GM23338 (cell line): Measurements from ENCODE around the gene RNF41. TPM values are rescaled to one million over a fixed set of nuclear protein-coding genes. Genes with fewer than 3 reads are reported as not detected.

Experiments
- ATAC-seq: fragments of 200-7000 bp; cut with Tn5 transposase; 3 replicates; pipeline ENCODE4 v1.9.1; 2020
- DNase-seq: peaks from one replicate; pipeline ENCODE4 v3.0.0-alpha.2; 2015; ENCODE audit warnings: low spot score
- H2AFZ ChIP-seq: fragments of 200-600 bp; sonication (generic); 2 replicates; pipeline ENCODE4 v1.8.0; 2016; ENCODE audit warnings: antibody characterized with exemption, mild to moderate bottlenecking, moderate library complexity
- H3F3A ChIP-seq: fragments of 200-600 bp; sonication (generic); replicated peaks from 2 replicates; pipeline ENCODE4 v1.8.0; 2017; ENCODE audit warnings: antibody characterized with exemption, mixed run types, low read depth
- H3K27ac ChIP-seq: fragments of 200-600 bp; sonication (generic); 2 replicates; pipeline ENCODE4 v1.6.1; 2016; ENCODE audit warnings: low read depth
- H3K27me3 ChIP-seq: fragments of 200-600 bp; sonication (generic); 2 replicates; pipeline ENCODE4 v1.8.0; 2016; ENCODE audit warnings: mild to moderate bottlenecking, mixed run types, moderate library complexity; ENCODE audit not compliant: insufficient read depth
- H3K36me3 ChIP-seq: fragments of 200-600 bp; sonication (generic); 2 replicates; pipeline ENCODE4 v1.8.0; 2016; ENCODE audit warnings: mild to moderate bottlenecking; ENCODE audit not compliant: insufficient read depth
- H3K4me1 ChIP-seq: fragments of 200-600 bp; sonication (generic); 2 replicates; pipeline ENCODE4 v1.8.0; 2016; ENCODE audit warnings: mild to moderate bottlenecking, moderate library complexity; ENCODE audit not compliant: insufficient read depth
- H3K4me2 ChIP-seq: fragments of 200-600 bp; sonication (generic); 2 replicates; pipeline ENCODE4 v1.7.1; 2017; ENCODE audit warnings: mixed run types
- H3K4me3 ChIP-seq: fragments of 200-600 bp; sonication (generic); 2 replicates; pipeline ENCODE4 v1.6.1; 2016; ENCODE audit warnings: mixed run types
- H3K79me2 ChIP-seq: fragments of 200-600 bp; sonication (generic); replicated peaks from 2 replicates; pipeline ENCODE4 v1.8.0; 2017; ENCODE audit warnings: mild to moderate bottlenecking; ENCODE audit not compliant: insufficient read depth
- H3K9me2 ChIP-seq: fragments of 200-600 bp; sonication (generic); 2 replicates; pipeline ENCODE4 v1.8.0; 2017; ENCODE audit not compliant: insufficient read depth
- H4K20me1 ChIP-seq: fragments of 200-600 bp; sonication (generic); replicated peaks from 2 replicates; pipeline ENCODE4 v1.8.0; 2017; ENCODE audit warnings: mild to moderate bottlenecking; ENCODE audit not compliant: insufficient read depth
- H3K27ac Mint-ChIP-seq: 2 replicates; pipeline ENCODE4 v1.8.0; 2020; ENCODE audit warnings: inconsistent platforms, mild to moderate bottlenecking, moderate library complexity, mixed read lengths
- H3K27me3 Mint-ChIP-seq: 3 replicates; pipeline ENCODE4 v1.8.0; 2022; ENCODE audit warnings: low read depth, mild to moderate bottlenecking, moderate library complexity, mixed read lengths, inconsistent platforms; ENCODE audit not compliant: insufficient read depth, poor library complexity
- H3K36me3 Mint-ChIP-seq: 3 replicates; pipeline ENCODE4 v1.8.0; 2021; ENCODE audit warnings: low read depth, mild to moderate bottlenecking, inconsistent platforms, moderate library complexity, mixed read lengths
- H3K4me1 Mint-ChIP-seq: 3 replicates; pipeline ENCODE4 v1.8.0; 2020; ENCODE audit warnings: mild to moderate bottlenecking, inconsistent platforms, mixed read lengths
- H3K4me3 Mint-ChIP-seq: 3 replicates; pipeline ENCODE4 v1.8.0; 2021; ENCODE audit warnings: moderate library complexity, mild to moderate bottlenecking, inconsistent platforms, mixed read lengths
- H3K9me3 Mint-ChIP-seq: 3 replicates; pipeline ENCODE4 v1.8.0; 2020; ENCODE audit warnings: moderate library complexity, mild to moderate bottlenecking, inconsistent platforms, mixed read lengths
- CREB1 ChIP-seq: fragments of 250-450 bp; sonication (Bioruptor Pico); IDR thresholded peaks from 2 replicates; pipeline ENCODE4 v1.5.0; 2020; ENCODE audit warnings: low read depth, mild to moderate bottlenecking, moderate library complexity
- EZH2phosphoT487 ChIP-seq: fragments of 200-600 bp; sonication (generic); IDR thresholded peaks from one replicate; pipeline ENCODE4 v1.8.1; 2018; ENCODE audit warnings: antibody characterized with exemption; ENCODE audit not compliant: unreplicated experiment
- POLR2AphosphoS5 ChIP-seq: IDR thresholded peaks from 2 replicates; pipeline ENCODE4 v1.6.1; 2016; ENCODE audit warnings: antibody characterized with exemption, low read depth
- long read RNA-seq: library from polyadenylated mRNA; unstranded; transcript quantifications from one replicate; pipeline ENCODE4 v2.0.0, GENCODE V29; 2020; ENCODE audit not compliant: unreplicated experiment
- polyA plus RNA-seq: library from polyadenylated mRNA; unstranded; fragments of >200 nt; fragmentation: Nextera tagmentation; extraction: Ambion mirVana; gene quantifications from 2 replicates; pipeline ENCODE4 v1.2.1, GENCODE V29; 2016
- total RNA-seq: library from RNA; depleted of rRNA; stranded (reverse); fragments of >200 nt; shearing (Covaris generic); gene quantifications from 2 replicates; pipeline ENCODE4 v1.2.3, GENCODE V29; 2014; rRNA removed
- TF ChIP-seq, protein P1 (sequence below): fragments of 250-450 bp; sonication (Bioruptor Pico); IDR thresholded peaks from 2 replicates; pipeline ENCODE4 v1.5.0; 2020; ENCODE audit warnings: mild to moderate bottlenecking, moderate library complexity
- TF ChIP-seq, protein P2 (sequence below): IDR thresholded peaks from 2 replicates; pipeline ENCODE4 v1.6.1; 2016; ENCODE audit warnings: antibody characterized with exemption
- TF ChIP-seq, protein P3 (sequence below): IDR thresholded peaks from one replicate; pipeline ENCODE4 v1.6.1; 2018; ENCODE audit warnings: antibody characterized with exemption; ENCODE audit not compliant: unreplicated experiment

RNF41 gene
- total RNA-seq (68.2 and 77.1 TPM in 2 replicates), polyA plus RNA-seq (14.8 and 15.3 TPM in 2 replicates)
- long read RNA-seq, full-length matches to known transcripts, result 27 of 39 reads
- long read RNA-seq, partial matches to known transcripts, result 4 of 39 reads
- long read RNA-seq, other reads (novel, unspliced or antisense), result 8 of 39 reads

DNA sequence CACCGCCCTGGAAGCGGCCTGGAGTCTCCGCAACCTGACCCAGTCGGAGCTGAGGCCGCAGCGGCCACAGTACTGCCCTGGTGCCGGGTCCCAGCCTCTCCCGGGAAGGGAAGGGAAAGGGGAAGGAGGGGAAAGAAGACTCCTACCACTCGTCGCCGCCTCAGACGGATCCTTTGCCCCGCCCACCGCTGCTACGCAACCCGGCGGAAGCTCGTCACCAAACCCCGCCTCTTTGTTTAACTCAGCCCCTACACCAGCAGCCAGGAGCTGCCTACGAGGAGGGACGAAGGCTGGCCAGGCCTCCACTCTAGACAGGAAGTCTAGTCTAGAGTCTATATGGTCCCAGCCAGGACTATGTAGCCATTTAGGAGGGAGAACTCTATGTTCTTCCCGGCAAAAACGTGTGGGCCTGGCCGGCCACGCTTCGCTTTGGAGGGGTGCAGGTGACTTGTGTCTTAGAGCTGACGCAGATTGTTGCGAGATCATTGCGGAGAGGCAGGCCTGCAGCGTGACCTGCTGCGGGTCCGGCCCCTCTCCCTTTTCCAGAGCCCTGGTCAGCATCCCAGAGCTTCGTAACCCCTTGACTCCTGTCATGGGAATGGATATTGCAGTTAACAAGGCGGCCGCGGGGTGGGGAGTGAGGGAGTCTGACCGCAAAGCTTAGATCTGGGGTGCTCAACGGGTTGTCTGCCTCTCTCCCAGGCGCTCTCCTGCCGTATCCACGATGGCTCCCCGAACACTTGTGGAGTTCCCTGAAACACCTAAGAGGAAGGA, at the start of gene RNF41:
TSS of gene RNF41 (minus strand) at position 166 of the 774 bp plus-strand sequence. CDS start 7,875 bp downstream, outside the sequence.
- Histone ChIP-seq H4K20me1 (peaks cover 6% of the 10 kb centered on the region), H3K9me2 (no peaks in the 10 kb centered on the region), H3K79me2 (peaks cover 38% of the 10 kb centered on the region), H3K4me2 (peak within 1 kb of the TSS; percentile 90), H3K4me3 (peak within 1 kb of the TSS; percentile 74), H2AFZ (peak within 1 kb of the TSS; percentile 23; the same call in 1 of the 2 replicates), H3K27me3 (no peaks in the 10 kb centered on the region), H3K4me1 (peaks cover 30% of the 10 kb centered on the region), H3K27ac (peak within 1 kb of the TSS; percentile 98), H3K36me3 (0 out of 2 replicates have a peak, but pooled peaks cover 2% of the 10 kb centered on the region), H3F3A (peaks cover 20% of the 10 kb centered on the region; the same call in 1 of the 2 replicates)
- Mint-ChIP-seq H3K4me3 (peak within 1 kb of the TSS; percentile 93), H3K4me1 (peaks cover 34% of the 10 kb centered on the region), H3K36me3 (peaks cover 23% of the 10 kb centered on the region), H3K27ac (peak within 1 kb of the TSS; percentile 99), H3K9me3 (peaks cover 3% of the 10 kb centered on the region; the same call in 1 of the 3 replicates), H3K27me3 (peaks cover 5% of the 10 kb centered on the region)
- peak; percentile 99 for DNase-seq
- peak; percentile 74 for ATAC-seq
- TF ChIP-seq, protein P1, sequence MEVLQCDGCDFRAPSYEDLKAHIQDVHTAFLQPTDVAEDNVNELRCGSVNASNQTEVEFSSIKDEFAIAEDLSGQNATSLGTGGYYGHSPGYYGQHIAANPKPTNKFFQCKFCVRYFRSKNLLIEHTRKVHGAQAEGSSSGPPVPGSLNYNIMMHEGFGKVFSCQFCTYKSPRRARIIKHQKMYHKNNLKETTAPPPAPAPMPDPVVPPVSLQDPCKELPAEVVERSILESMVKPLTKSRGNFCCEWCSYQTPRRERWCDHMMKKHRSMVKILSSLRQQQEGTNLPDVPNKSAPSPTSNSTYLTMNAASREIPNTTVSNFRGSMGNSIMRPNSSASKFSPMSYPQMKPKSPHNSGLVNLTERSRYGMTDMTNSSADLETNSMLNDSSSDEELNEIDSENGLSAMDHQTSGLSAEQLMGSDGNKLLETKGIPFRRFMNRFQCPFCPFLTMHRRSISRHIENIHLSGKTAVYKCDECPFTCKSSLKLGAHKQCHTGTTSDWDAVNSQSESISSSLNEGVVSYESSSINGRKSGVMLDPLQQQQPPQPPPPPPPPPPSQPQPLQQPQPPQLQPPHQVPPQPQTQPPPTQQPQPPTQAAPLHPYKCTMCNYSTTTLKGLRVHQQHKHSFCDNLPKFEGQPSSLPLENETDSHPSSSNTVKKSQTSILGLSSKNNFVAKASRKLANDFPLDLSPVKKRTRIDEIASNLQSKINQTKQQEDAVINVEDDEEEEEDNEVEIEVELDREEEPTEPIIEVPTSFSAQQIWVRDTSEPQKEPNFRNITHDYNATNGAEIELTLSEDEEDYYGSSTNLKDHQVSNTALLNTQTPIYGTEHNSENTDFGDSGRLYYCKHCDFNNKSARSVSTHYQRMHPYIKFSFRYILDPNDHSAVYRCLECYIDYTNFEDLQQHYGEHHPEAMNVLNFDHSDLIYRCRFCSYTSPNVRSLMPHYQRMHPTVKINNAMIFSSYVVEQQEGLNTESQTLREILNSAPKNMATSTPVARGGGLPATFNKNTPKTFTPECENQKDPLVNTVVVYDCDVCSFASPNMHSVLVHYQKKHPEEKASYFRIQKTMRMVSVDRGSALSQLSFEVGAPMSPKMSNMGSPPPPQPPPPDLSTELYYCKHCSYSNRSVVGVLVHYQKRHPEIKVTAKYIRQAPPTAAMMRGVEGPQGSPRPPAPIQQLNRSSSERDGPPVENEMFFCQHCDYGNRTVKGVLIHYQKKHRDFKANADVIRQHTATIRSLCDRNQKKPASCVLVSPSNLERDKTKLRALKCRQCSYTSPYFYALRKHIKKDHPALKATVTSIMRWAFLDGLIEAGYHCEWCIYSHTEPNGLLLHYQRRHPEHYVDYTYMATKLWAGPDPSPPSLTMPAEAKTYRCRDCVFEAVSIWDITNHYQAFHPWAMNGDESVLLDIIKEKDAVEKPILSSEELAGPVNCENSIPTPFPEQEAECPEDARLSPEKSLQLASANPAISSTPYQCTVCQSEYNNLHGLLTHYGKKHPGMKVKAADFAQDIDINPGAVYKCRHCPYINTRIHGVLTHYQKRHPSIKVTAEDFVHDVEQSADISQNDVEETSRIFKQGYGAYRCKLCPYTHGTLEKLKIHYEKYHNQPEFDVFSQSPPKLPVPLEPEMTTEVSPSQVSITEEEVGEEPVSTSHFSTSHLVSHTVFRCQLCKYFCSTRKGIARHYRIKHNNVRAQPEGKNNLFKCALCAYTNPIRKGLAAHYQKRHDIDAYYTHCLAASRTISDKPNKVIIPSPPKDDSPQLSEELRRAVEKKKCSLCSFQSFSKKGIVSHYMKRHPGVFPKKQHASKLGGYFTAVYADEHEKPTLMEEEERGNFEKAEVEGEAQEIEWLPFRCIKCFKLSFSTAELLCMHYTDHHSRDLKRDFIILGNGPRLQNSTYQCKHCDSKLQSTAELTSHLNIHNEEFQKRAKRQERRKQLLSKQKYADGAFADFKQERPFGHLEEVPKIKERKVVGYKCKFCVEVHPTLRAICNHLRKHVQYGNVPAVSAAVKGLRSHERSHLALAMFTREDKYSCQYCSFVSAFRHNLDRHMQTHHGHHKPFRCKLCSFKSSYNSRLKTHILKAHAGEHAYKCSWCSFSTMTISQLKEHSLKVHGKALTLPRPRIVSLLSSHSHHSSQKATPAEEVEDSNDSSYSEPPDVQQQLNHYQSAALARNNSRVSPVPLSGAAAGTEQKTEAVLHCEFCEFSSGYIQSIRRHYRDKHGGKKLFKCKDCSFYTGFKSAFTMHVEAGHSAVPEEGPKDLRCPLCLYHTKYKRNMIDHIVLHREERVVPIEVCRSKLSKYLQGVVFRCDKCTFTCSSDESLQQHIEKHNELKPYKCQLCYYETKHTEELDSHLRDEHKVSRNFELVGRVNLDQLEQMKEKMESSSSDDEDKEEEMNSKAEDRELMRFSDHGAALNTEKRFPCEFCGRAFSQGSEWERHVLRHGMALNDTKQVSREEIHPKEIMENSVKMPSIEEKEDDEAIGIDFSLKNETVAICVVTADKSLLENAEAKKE (CRISPR knock-in tag), result no peak
- TF ChIP-seq CREB1, result peak; percentile 87
- TF ChIP-seq, protein P2, sequence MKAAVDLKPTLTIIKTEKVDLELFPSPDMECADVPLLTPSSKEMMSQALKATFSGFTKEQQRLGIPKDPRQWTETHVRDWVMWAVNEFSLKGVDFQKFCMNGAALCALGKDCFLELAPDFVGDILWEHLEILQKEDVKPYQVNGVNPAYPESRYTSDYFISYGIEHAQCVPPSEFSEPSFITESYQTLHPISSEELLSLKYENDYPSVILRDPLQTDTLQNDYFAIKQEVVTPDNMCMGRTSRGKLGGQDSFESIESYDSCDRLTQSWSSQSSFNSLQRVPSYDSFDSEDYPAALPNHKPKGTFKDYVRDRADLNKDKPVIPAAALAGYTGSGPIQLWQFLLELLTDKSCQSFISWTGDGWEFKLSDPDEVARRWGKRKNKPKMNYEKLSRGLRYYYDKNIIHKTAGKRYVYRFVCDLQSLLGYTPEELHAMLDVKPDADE, result peak; percentile 74; the same call in 1 of the 2 replicates
- no peak for TF ChIP-seq EZH2phosphoT487
- TF ChIP-seq, protein P3, sequence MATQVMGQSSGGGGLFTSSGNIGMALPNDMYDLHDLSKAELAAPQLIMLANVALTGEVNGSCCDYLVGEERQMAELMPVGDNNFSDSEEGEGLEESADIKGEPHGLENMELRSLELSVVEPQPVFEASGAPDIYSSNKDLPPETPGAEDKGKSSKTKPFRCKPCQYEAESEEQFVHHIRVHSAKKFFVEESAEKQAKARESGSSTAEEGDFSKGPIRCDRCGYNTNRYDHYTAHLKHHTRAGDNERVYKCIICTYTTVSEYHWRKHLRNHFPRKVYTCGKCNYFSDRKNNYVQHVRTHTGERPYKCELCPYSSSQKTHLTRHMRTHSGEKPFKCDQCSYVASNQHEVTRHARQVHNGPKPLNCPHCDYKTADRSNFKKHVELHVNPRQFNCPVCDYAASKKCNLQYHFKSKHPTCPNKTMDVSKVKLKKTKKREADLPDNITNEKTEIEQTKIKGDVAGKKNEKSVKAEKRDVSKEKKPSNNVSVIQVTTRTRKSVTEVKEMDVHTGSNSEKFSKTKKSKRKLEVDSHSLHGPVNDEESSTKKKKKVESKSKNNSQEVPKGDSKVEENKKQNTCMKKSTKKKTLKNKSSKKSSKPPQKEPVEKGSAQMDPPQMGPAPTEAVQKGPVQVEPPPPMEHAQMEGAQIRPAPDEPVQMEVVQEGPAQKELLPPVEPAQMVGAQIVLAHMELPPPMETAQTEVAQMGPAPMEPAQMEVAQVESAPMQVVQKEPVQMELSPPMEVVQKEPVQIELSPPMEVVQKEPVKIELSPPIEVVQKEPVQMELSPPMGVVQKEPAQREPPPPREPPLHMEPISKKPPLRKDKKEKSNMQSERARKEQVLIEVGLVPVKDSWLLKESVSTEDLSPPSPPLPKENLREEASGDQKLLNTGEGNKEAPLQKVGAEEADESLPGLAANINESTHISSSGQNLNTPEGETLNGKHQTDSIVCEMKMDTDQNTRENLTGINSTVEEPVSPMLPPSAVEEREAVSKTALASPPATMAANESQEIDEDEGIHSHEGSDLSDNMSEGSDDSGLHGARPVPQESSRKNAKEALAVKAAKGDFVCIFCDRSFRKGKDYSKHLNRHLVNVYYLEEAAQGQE, result no peak
- TF ChIP-seq POLR2AphosphoS5, result peak; percentile 93
